NCI-H226 (cell line): ENCODE results near the gene UAP1L1.

Experiments
- DNase-seq: peaks from one replicate; pipeline ENCODE4 v3.0.0-alpha.2; 2015

Gene UAP1L1

GRCh38 chr9:137077758-137078693 lies 709 bp downstream of the UAP1L1 start:
- no peak for DNase-seq

- DNase-seq: no peak
Measured at GRCh38 chr9:137078701-137079400, 1.5 kb downstream of the UAP1L1 start.

- no peak for DNase-seq
Measured at GRCh38 chr9:137079401-137079787, 2.1 kb downstream of the UAP1L1 start.

- DNase-seq: no peak
Measured at GRCh38 chr9:137080260-137081122, 3.2 kb downstream of the UAP1L1 start.

GRCh38 chr9:137082222-137082924 lies 5.1 kb downstream of the UAP1L1 start:
- DNase-seq: no peak

- no peak for DNase-seq
Measured at GRCh38 chr9:137082925-137083290, 5.6 kb downstream of the UAP1L1 start.

- peak; percentile 90 for DNase-seq
Measured at GRCh38 chr9:137083394-137084004, 6.2 kb downstream of the UAP1L1 start.

GRCh38 chr9:137084526-137084925 lies 7.2 kb downstream of the UAP1L1 start:
- no peak for DNase-seq

GRCh38 chr9:137085920-137086530 lies 8.7 kb downstream of the UAP1L1 start:
- DNase-seq: peak; percentile 45

- peak; percentile 98 for DNase-seq
Measured at GRCh38 chr9:137086531-137087408, 9.5 kb downstream of the UAP1L1 start, which contains the start of gene MAN1B1. MAN1B1 (plus strand) TSS chr9:137086985; CDS start chr9:137087000, 15 bp downstream.

- no peak for DNase-seq
Measured at GRCh38 chr9:137087409-137087925, 10.2 kb downstream of the UAP1L1 start.

- DNase-seq: no peak
Measured at GRCh38 chr9:137088121-137088520, 10.8 kb downstream of the UAP1L1 start.

GRCh38 chr9:137089232-137089947 lies 12.1 kb downstream of the UAP1L1 start:
- no peak for DNase-seq

- DNase-seq: no peak
Measured at GRCh38 chr9:137095664-137096517, 18.6 kb downstream of the UAP1L1 start.

- no peak for DNase-seq
Measured at GRCh38 chr9:137096785-137097546, 19.6 kb downstream of the UAP1L1 start.

GRCh38 chr9:137097761-137098462 lies 20.6 kb downstream of the UAP1L1 start:
- DNase-seq: no peak

GRCh38 chr9:137099231-137099630 lies 21.9 kb downstream of the UAP1L1 start:
- no peak for DNase-seq
